GM12801 (cell line): ENCODE results near the gene SLC8A3.

ENCODE experiments used
- CTCF ChIP-seq: IDR thresholded peaks from one replicate; pipeline ENCODE4 v1.5.1; 2011; ENCODE audit warnings: control low read depth; ENCODE audit not compliant: insufficient read length; ENCODE audit errors: extremely low read depth

The SLC8A3 gene

DNA sequence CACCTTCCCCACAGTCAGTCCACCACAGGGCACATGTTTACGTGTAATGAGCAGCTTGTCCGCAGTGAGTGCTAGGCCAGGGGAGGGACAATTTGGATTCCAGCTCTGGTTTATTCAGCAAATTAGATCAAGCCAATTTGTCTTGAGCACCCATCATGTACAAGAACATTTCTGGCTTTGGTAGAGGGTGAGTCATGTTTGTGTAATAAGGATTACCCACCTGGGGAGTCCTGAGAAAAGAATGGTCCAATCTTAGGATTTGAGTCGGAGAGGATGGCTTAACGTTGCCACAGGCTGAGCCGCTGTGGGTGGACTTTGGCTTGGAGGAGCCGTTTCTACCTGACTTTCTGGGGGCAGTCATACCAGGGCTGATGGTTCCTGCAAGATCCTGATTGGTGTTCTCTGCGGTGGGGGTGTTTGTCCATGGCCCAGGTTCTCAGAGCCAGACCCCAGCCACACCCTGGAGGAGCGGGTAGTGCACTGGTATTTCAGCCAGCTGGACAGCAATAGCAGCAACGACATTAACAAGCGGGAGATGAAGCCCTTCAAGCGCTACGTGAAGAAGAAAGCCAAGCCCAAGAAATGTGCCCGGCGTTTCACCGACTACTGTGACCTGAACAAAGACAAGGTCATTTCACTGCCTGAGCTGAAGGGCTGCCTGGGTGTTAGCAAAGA is 165.8 kb downstream of the SLC8A3 start:
- no peak for TF ChIP-seq CTCF

- no peak for TF ChIP-seq CTCF
Observed at GRCh38 chr14:70021548-70022220, 167.1 kb downstream of the SLC8A3 start.

GRCh38 chr14:70020352-70021170 is 168.2 kb downstream of the SLC8A3 start:
- TF ChIP-seq CTCF: no peak

- TF ChIP-seq CTCF: no peak
Observed at GRCh38 chr14:70019695-70020094, 169.1 kb downstream of the SLC8A3 start.

DNA sequence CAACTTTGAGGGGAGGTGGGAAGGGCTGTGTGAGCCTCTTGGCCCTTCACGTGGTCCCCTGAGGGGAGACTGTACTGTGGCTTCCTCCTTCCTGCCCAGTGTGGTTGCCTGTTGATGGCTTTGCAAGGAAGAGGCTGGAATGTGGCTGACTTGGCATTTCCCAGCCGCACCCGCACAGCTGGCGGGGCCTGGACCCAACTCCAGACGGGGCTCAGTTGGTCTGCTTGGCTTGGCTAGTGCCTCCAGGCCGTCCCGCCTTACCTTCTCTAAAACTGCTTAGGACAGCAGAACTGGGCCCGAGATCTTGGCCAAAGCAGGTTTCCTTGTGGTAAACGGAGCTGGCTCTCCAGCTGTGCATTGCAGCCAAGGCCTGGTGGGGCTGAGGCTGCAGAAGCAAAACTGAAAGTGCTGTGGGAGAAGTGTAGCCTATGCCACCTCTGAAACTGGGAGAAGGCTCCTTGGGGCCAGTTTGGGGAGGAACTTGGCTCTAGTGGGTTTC is 170.0 kb downstream of the SLC8A3 start:
- TF ChIP-seq CTCF: no peak

DNA sequence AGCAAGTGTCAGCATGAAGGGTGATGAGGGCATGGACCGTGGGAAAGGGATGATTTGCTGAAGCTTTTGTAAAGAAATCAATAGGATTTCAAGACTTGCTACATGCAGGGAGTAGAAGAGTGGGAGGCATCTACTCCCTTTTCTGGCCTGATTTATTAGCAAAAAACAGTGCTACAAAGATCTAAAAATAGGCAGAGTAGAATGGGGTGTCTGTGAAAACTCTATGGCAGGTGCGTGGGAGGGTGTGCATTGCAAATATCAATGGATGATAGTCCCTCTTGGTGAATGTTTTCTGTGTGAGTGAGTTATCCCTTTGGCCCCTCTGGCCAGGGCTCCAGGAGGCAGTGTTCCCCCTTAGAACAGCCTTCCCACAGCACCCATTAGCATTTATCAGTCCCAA is 170.5 kb downstream of the SLC8A3 start:
- no peak for TF ChIP-seq CTCF

DNA sequence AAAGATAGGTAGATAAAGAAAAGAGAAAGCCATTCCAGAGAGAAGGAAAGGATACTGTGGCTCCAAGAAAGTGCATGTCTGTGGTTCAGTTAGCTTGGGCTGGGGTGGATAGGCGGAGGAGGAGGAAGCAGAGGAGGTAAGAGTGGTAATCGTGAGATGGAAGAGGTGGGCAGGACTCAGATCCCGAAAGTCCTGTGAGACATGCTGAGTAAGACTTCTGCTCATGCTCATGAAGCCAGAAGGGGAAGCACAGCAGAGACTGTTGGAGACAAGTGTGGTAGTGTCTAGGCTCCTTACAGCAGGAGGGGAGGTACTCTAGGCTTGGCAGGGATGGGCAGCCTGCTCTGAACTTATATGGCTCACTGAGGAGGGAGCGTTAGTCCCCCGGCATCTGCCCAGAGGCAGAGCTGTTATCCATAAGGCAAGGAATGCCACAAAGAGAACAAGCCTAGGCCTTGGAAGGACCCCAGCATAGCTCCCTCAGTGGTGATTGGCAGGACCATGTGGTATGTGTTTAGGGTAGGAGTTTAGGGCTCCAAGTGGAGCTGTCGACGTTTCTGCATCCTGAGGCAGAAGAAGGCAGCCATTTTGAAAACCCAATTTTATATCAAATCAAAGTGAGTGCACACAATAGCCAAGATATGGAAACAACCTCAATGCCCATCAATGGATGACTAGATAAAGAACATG is 174.2 kb downstream of the SLC8A3 start:
- no peak for TF ChIP-seq CTCF
